NOMO-1 treated with dmso at 0.1 percent for 144 hours (cell line): ENCODE data around the gene SPAG6.
"Not testable (repeated sequence)": the region's sequence is repeated elsewhere in the genome, so short reads cannot be mapped to it uniquely, and the experiment has no call there.

Experiments
- DNase-seq: peaks from one replicate; lab custom pipeline; 2025; ENCODE audit not compliant: unreplicated experiment; lab: John Stamatoyannopoulos, UW

Gene SPAG6

DNA sequence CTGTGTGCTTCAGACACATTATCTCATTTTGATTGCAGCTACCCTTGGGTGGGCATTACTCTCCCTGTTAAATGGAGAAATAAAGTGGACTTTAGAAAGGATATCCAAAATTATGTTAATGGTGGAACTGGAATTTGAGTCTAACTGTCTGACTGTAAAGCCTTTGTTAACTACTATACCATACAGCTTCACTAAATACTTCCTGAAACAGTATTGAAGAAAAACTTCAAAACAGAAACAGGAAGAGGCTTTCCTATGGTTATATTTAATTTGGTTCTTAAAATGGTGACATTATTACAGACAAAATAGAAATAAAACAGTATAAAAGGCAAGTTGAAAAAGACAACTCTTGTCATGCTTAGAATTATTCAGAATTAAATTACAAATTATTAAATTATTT, 25.0 kb downstream of the SPAG6 start:
- DNase-seq = no peak

DNA sequence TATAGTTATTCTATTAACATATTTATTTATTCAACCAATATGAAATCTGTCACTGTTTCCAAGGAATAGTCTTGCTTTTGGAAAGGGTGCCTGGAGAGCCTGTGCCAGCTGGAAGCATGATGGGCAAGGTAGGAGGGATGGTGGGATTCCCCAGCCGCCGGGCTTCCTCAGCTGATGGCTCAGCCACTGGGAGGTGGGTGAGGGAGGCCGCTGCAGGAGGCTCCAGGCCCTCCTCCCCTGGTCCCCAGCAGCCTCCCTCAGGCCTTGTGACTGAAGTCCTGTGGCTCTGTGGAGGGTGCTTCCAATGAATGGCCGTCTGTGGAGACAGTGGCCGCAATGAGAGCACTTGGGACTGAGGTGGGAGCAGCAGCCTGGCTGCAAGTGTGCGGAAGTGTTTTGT, 27.0 kb downstream of the SPAG6 start:
- no peak for DNase-seq

DNA sequence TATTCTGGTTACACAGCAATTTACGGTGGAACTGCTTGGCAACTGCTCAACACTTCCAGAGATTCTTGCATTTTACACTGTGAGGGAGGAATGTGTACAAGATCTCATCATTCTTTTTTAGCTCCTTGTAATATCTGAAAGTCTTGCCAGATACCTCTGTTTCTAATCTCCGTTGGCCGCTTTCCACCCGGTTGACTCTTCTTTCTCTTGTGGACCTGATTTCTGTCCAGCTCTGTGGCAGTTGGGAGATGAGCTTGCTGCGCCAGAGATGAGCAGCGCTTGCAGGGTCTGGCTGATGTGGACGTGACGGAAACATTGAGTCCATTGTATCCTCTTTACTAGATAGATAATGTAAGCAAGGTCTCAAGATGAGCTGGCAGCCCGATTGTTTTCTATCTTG, 27.6 kb downstream of the SPAG6 start:
- no peak for DNase-seq

DNA sequence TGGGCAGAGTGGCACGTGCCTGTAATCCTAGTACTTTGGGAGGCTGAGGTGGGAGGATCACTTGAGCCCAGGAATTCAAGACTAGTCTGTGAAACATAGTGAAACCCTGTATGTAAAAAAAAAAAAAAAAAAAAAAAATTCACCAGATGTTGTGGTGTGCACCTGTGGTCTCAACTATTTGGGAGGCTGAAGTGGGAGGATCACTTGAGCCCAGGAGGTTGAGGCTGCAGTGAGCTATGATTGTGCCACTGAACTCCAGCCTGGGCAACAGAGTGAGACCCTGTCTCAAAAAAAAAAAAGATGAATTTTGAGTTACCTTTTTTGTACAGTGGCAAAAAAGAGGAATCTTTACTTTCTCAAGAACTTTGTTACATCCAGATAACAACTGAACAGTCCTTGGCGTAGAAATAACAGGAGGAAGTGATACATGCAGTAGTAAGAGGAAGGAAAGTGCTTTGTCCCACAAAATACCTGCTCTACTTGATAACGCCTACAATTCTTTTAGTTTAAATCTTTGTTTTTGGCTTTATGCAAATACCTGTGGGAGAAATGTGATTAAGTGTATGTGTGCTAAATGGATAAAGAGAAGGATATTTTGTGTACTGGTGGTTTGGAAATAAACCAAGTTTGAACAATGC, 29.3 kb downstream of the SPAG6 start:
- peak; percentile 34 for DNase-seq

DNA sequence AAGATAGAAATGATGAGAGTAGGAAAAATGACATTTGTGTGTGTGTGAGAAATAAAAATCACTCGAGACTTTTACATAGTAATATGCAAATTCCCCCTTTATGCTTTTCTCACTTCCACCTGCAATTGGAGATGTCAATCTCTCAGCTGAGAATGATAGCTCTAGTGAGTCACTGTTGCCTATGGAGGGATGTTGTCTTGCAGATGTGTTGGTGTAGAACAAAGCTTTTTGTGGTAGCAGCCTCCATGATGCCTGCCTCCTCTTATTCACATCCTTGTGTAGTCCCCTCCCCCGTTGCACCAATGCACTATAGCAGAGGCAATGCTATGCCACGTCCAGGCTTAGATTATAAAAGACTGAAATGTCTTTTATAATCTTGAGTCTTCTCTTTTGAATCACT, 33.8 kb downstream of the SPAG6 start:
- no peak for DNase-seq

DNA sequence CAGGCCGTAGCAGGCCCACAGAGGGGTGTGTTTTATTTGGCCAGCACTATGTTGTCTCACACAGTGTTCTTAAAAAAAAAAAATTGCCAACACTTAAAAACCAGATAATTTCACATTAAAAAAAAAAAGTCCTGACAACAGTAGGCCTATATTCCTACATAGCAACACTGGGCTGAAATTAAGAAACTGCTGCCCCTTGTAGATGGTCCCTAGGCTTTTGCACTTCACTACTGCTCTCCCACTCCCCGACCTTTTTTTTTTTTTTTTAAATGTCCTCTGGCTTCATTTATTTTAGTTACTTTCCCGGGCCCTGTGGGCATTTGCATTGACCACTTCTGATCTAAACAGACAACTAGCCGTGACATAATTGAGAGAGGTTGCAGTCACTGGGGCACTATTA, 36.0 kb downstream of the SPAG6 start:
- no peak for DNase-seq

DNA sequence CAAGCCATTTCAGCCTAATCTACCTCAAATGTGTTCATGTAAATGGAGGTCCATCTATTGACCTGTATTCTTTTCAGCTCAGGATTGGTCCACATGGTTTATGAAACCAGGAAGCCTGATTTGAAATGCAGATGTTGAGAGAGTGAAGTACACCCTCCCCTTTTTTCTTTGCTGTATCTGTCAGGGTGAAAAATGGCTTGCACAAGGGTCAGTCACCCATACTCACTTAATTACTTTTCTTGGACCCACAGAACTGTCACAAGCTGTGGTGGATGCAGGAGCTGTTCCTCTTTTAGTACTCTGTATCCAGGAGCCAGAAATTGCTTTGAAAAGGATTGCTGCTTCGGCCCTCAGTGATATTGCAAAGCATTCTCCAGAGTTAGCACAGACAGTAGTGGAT, 41.2 kb downstream of the SPAG6 start:
- DNase-seq = peak; percentile 53

DNA sequence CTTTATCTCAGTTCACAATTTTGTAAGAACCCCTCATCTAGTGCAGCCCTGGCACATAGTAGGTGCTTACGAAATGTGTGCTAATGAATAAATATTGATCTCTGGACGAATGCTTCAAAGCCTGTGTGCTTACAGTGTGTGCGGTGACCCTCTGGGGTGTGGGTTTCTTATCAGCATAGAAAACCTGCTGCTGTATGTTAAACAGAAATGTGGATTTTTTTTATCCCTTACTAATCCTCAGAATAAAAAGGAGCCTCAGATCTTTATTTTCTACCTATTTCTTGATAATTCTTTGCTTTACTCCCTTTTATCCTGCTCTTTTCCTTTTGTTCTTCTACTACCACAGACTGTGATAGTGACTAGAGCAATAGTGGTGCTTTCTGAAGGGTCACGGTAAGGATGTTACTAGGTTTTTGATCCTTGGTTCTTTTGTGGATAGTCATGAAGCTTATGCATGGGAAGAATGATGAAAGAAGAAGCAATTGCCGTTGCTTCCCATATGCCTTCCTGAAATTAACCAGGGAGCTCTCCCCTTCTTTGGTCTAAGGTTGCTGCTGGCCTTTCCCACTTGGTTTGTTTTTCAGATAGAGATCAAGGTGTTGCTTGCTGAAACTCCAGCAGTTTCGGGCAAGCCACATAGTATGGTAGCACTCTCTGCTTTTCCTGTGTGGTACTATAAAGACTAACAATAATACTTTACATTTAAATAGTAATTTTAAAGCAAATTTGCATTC, 44.7 kb downstream of the SPAG6 start:
- DNase-seq = no peak

DNA sequence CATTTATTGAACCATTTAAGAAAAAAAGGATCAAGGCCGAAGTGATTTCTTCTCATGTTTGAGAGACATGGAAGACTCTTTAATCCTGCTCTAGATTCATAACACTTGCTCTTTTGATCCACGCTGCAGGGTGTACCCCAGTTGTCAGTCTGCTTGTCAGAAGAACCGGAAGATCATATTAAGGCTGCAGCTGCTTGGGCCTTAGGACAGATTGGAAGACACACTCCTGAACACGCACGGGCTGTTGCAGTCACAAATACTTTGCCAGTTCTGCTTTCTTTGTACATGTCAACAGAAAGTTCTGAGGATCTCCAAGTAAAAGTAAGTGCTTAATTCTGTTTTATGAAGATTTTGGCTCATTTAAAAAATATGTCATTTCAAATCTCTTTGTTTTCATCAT, 46.3 kb downstream of the SPAG6 start:
- DNase-seq = no peak

DNA sequence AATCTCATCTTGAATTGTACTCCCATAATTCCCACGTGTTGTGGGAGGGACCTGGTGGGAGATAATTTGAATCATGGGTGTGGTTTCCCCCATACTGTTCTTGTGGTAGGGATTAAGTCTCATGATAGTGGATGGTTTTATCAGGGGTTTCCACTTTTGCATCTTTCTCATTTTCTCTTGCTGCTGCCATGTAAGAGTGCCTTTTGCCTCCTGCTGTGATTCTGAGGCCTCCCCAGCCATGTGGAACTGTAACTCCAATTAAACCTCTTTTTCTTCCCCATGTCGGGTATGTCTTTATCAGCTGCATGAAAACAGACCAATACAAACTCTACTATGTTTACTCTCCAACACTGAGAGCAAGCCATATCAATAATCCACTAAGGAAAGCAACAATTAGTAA, 50.9 kb downstream of the SPAG6 start:
- not testable (repeated sequence) for DNase-seq

DNA sequence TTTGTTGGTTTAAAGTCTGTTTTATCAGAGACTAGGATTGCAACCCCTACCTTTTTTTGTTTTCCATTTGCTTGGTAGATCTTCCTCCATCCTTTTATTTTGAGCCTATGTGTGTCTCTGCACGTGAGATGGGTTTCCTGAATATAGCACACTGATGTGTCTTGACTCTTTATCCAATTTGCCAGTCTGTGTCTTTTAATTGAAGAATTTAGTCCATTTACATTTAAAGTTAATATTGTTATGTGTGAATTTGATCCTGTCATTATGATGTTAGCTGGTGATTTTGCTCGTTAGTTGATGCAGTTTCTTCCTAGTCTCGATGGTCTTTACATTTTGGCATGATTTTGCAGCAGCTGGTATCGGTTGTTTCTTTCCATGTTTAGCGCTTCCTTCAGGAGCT, 61.6 kb downstream of the SPAG6 start:
- DNase-seq = not testable (repeated sequence)

DNA sequence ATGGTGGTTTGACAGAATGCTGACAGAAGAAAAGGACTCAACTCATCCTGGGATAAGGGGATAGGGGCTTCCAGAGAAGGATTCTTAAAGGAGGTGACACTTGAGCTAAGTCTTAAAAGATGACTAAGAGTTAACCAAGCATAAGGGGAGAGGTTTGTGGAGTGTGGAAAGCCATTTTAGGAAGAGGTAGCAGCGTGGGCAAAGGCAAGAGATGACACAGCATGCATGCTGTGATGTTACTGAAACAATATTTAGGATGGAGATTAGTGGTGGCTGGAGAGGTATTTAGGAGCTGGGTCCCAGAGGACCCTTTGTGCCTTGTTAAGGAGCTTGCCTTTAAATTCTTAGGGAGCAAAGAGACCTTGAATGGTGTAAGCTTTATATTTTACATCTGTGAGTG, 65.1 kb downstream of the SPAG6 start:
- no peak for DNase-seq

DNA sequence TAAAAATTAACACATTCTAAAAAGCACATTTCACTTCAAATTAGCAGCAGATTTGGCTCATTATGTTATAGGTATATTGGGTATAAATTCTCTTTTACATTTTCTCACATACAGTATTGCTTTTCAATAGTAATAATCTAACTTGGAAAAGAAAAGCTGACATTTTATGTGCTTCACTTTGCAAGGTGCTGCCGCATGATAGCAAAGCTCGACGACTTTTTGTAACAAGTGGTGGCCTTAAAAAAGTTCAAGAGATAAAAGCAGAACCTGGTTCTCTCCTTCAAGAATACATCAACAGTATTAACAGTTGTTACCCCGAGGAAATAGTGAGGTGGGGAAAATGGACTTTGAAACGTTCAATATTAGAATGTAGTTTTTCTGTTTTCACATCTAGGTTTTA, 65.5 kb downstream of the SPAG6 start:
- DNase-seq = no peak

DNA sequence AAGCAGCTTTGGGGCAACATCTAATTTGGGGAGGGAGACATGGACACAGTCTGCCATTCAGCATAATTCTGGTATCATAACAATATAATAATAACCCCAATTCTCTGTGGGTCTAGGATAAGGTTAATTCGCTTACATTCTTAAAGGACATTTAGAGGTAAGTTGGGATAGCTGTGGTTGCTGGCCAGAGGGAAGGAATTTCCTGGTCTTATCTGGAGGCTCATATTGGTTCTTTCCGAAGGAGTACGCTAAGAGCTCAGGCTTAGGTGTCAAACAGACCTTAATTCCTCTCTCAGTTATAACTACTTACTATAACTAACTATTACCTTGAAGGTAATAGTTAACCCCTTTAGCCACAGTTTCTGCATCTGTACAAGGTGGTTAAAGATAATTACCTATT, 68.8 kb downstream of the SPAG6 start:
- DNase-seq = no peak

DNA sequence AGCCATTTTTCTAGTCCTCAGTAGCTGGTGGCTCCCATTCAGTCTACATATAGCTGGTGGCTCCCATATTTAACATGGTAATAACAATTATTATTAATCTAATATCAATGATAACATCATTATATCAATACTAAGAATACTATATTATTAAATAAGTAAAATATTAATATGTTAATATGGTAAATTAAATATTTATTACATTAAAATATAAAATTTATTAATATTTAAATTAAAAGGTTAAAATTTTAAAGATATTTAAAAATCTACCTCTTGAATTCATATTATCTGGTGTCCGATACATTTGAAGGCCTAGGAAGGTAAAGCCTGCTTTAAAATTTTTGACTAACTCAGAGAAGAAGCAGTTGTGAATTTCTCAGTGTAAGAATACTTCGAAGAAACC, 69.8 kb downstream of the SPAG6 start:
- DNase-seq = no peak

DNA sequence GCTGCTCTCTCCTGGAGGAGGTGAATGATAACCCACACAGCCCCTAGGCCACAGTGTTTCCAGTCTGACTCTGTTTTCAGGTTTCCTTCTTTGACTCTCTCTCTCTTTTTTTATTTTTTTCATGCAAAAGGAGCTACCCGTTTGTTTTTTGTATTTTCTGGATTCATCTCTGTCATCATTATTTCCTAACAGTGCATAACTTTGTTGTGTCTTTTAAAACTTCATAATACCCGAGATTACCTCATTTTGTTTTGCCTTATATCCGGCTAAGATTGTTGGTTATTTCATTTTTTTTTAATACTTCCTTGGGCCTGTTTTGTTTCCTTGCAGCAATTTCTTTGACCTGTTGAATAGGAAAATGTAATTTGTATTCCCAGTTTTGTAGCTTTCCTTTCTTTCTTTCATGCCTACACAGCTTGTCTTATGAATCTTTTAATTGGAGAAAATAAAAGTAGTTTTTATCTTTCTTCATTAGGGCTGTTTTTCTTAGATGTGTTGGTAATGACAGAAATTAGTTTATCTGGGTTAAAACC, 72.5 kb downstream of the SPAG6 start:
- no peak for DNase-seq

DNA sequence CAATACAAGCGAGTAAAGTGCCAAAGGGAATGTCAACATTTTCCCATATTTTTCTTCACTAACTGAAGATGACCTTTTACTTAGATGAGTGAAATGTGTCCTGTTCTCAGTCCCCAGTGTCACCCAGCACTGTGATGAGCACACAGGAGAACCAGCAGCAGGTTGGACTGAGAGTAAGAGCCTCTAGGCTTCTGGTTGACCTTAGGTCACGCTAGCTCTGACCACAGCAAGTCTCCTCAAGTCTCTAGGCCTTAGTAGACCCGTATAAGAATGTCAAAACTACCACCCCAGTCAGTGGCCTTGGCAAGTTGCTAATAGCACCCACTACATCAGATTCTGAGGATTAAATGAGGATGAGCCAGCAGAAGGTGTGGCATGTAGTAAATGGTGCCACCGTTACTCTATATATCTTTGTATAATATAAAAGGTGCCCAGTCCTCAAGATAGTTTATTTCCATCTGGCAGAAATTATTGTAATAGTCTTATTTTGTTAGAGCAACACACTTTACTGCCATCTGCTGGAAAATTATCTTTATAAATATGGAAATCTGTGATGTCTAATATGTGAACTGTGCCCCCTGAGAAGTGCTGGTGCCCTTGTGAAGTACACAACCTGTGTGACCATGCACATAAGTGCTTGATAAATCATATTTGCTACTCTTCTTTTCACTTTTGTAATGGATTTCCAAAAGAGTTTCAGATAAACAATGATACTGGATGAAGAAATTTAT, 75.7 kb downstream of the SPAG6 start:
- DNase-seq = no peak

DNA sequence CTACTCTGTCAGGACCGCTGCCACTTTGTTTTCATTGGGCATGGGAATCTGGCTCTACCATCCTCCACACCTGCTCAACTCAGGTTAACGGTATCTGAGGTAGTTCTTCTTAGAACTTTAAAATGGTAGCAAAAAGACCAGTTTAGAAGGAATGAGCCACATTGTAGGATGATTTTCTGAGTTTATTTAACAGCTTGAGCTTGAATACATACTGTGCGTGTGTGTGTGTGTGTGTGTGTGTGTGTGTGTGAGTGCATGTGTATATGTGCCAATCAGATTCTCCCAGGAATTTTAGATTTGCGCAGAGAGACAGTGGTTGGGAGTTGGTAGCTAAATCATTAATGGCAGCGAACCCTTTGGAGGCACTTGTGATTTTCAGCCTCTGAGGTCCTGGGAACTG, 81.4 kb downstream of the SPAG6 start:
- no peak for DNase-seq

DNA sequence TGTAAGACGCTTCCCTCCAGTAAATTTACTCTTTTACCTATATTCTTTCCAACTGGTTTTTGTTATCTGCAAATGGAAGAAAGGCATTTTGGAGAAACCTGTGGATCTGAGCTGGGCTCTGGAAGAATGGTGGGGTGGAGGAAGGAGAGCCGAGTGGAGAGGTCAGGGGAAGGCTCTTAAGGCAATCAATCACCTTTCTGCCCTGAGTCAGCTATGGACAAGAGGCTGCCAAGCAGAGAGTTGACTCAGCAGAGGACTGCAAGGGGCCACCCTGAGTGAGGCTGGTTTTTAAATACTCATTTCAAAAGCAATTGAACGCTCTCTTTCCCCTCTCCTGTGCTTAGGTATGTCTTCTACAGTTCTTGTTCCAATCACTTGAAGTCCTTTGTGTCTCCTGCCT, 81.8 kb downstream of the SPAG6 start:
- no peak for DNase-seq

DNA sequence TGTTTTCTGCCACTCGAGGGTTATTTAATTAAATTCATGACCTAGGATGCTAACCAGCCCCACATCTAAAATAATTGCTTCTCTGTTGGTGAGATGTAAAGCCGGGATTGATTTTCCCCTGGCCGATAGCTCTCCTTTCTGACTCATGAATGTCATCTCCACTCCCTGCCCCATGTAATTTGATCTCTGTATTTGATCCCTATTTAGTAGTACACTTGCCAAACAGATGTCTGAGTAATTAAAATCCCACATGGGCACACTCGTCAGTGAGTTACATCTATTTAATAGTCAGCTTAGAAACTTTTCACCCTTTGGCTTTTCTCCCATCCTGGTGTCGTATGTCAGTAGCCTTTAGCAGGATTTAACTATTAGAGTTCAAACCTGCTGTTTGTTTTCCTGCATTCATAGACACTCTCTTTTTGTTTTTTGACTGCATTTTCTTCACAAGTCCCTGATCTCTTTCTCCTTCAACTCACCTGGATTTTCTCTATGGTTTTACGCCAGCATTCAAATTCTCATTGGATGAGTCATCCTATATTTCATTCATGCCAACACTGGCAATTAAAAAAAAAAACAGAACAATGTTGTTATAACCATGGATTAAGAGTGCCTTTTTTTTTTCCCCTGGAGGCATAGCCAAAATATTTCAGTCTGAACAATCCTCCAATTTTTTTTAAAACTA, 82.7 kb downstream of the SPAG6 start:
- no peak for DNase-seq

DNA sequence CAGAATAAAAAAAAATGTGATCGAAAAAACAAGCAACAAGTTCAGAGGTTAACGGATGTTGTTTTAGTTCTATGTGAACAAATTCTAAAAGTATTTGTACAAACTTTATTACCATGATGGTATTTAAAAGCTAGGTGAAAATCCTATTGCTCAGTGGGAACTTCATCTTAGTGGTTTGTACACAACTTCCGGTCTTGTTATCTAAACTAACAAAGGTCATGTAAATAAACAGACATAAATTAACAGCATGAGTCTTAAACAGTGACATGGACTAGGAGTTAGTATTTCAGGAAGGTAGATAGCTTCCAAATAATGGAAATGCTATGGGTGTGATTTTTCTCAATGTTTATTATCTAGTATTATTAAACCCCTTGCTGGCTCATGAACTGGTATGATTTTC, 83.8 kb downstream of the SPAG6 start:
- no peak for DNase-seq
